ENCODE data around the gene EIF4E1B.

- TF ChIP-seq CTCF (IDR thresholded peaks at IDR 0.05) (no peak), POLR2A (IDR thresholded peaks at IDR 0.05) (no peak), POLR2AphosphoS5 (IDR thresholded peaks at IDR 0.05) (no peak)
Observed at GRCh38 chr5:176676361-176676824, 45.9 kb downstream of the EIF4E1B start.
